ENCODE results near the gene SLC4A5. TPM values are rescaled to one million over a fixed set of nuclear protein-coding genes. Genes with fewer than 3 reads are reported as not detected.
A peak's percentile ranks its signal among the peaks of the same experiment; 100 is the strongest.

Gene SLC4A5
- total RNA-seq, 2 donors from 2014 or later: 0.45 to 2.8 TPM

DNA sequence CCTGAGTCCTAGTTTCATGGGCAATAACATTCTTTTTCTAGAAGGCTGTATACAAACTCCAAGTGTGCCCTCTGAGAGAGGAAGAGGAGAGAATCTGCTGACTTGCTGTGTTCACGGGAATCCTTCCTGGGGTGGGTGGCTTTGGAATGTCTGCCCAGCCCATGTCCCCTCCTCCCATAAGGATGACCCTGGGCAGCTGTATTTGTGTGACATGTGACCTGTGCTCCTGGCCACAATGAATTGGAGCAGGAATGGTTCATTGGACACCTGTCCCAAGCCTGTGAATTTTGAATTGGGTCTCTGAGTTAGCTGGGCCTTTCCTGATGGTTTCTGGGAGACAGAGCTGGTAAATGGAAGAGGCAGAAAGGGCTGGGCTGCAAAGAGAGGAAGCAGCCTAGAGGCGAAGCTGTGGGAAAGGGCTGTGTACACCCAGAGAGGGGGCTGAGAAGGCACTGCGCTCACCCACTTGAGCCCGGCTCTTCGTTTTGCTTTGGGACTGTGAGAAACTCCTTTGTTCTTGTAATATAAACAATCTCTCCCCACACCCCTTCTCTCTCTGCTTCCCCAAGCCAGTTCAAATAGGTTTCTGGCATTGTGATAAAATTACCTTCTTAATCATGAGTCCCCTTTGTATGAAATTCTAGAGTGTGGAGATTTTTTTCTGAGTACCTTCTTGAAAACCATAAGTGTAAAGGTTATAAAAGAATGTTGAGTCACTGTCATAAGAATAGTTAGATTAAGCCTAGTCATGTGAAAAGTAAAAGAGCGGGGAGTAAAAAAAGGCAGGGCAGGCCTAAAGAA lies 49.8 kb downstream of the SLC4A5 start:
- H3K36me3 ChIP-seq: no peaks in the 10 kb centered on the region
- H3K9ac ChIP-seq (ENCODE audit: low read depth in 2 of 2, low read length in 2 of 2): no peak overlapping the region
- no peaks in the 10 kb centered on the region for H3K9me3 ChIP-seq
- no peak overlapping the region for H3K4me3 ChIP-seq
- TF ChIP-seq, protein P1, sequence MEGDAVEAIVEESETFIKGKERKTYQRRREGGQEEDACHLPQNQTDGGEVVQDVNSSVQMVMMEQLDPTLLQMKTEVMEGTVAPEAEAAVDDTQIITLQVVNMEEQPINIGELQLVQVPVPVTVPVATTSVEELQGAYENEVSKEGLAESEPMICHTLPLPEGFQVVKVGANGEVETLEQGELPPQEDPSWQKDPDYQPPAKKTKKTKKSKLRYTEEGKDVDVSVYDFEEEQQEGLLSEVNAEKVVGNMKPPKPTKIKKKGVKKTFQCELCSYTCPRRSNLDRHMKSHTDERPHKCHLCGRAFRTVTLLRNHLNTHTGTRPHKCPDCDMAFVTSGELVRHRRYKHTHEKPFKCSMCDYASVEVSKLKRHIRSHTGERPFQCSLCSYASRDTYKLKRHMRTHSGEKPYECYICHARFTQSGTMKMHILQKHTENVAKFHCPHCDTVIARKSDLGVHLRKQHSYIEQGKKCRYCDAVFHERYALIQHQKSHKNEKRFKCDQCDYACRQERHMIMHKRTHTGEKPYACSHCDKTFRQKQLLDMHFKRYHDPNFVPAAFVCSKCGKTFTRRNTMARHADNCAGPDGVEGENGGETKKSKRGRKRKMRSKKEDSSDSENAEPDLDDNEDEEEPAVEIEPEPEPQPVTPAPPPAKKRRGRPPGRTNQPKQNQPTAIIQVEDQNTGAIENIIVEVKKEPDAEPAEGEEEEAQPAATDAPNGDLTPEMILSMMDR (IDR thresholded peaks at IDR 0.05): no peak
- H3K27ac ChIP-seq: no peak overlapping the region
- intact Hi-C loops (cut with DNase I): no loop called here
- no peak for DNase-seq
- no peaks in the 10 kb centered on the region for H3K4me1 ChIP-seq
- no peaks in the 10 kb centered on the region for H3K27me3 ChIP-seq

DNA sequence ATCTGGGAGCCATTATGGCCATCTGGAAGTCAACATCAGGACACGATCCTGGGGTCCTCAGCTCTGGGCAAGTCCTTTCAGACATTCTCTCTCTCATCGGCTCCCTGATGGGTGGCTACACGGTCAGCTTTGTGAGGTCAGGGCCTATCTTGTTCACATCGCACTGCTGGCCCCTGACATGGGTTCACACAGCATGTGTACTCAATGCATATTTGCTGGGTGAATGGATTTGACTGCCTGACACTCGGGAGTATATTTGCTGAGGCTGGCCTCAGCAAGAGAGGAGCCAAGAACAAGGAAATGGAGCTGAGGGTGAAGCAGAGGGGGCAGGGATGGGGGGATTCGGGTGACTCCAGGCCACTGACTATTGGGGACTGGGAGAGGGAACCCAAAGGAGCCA lies 50.5 kb downstream of the SLC4A5 start:
- Histone ChIP-seq H3K4me1 (no peaks in the 10 kb centered on the region), H3K36me3 (no peaks in the 10 kb centered on the region), H3K27me3 (no peaks in the 10 kb centered on the region), H3K9me3 (no peaks in the 10 kb centered on the region), H3K27ac (no peak overlapping the region), H3K4me3 (no peak overlapping the region), H3K9ac (ENCODE audit: low read depth in 2 of 2, low read length in 2 of 2) (no peak overlapping the region)
- intact Hi-C loops (cut with DNase I): no loop called here
- no peak for DNase-seq
- TF ChIP-seq, protein P1 (IDR thresholded peaks at IDR 0.05): no peak

DNA sequence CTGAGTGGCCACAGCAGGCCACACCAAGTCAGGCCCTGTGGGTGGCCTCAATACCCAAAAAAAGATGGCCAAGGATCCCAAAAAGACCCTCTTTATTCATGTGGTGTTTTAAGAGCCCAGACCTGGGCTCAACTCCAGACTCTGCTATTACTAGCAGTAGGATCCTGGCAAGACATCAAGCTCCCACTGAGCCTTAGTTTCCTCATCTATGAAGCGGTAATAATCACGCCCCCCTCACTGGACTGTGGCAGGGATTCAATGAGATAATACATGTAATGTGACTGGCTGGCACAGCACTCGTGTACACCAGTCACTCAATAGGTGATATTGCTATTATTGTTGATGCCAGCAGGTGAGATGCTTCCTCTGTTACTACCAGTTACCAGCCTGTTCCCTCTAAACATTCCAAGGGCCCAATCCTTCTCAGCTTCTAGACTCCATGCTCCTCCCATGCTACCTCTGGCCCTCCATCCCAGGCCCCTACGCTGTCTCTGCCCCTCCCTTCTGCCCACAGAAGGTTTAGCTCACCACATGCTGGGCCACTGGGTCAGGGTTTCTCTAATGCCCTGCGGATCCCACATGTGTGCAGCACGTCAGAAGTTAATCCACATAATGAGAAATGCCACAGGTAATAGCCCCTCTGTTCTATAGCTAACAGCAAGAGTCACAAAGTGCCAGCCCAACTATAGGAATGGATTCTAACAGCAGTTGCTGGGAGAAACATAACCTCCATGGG lies 51.2 kb downstream of the SLC4A5 start:
- TF ChIP-seq, protein P1 (IDR thresholded peaks at IDR 0.05): no peak
- Histone ChIP-seq H3K27me3 (no peaks in the 10 kb centered on the region), H3K4me1 (no peaks in the 10 kb centered on the region), H3K9ac (ENCODE audit: low read depth in 2 of 2, low read length in 2 of 2) (no peak overlapping the region), H3K9me3 (no peaks in the 10 kb centered on the region), H3K27ac (no peak overlapping the region), H3K4me3 (no peak overlapping the region), H3K36me3 (no peaks in the 10 kb centered on the region)
- intact Hi-C loops (cut with DNase I): no loop called here
- no peak for DNase-seq

DNA sequence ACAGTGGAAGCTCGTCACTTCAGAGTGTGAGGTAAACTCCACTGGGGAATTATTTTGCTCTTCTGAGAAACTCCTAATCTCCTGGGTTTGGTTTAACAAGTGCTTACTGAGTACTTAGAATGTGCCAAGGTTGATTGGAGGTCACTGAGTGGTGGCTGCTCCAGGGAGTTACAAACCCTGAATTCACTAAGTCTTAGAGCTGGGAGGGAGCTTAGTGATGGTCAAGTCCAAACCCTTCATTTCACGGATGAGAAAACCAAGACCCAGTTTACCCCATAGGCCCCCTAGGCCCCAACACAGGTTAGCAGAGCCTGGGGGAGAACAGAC lies 52.0 kb downstream of the SLC4A5 start:
- no peak overlapping the region for H3K4me3 ChIP-seq
- H3K9ac ChIP-seq (ENCODE audit: low read depth in 2 of 2, low read length in 2 of 2): no peak overlapping the region
- no peak for DNase-seq
- H3K36me3 ChIP-seq: no peaks in the 10 kb centered on the region
- intact Hi-C loops (cut with DNase I): no loop called here
- no peaks in the 10 kb centered on the region for H3K9me3 ChIP-seq
- no peaks in the 10 kb centered on the region for H3K4me1 ChIP-seq
- H3K27ac ChIP-seq: no peak overlapping the region
- no peaks in the 10 kb centered on the region for H3K27me3 ChIP-seq
- TF ChIP-seq, protein P1 (IDR thresholded peaks at IDR 0.05): no peak

DNA sequence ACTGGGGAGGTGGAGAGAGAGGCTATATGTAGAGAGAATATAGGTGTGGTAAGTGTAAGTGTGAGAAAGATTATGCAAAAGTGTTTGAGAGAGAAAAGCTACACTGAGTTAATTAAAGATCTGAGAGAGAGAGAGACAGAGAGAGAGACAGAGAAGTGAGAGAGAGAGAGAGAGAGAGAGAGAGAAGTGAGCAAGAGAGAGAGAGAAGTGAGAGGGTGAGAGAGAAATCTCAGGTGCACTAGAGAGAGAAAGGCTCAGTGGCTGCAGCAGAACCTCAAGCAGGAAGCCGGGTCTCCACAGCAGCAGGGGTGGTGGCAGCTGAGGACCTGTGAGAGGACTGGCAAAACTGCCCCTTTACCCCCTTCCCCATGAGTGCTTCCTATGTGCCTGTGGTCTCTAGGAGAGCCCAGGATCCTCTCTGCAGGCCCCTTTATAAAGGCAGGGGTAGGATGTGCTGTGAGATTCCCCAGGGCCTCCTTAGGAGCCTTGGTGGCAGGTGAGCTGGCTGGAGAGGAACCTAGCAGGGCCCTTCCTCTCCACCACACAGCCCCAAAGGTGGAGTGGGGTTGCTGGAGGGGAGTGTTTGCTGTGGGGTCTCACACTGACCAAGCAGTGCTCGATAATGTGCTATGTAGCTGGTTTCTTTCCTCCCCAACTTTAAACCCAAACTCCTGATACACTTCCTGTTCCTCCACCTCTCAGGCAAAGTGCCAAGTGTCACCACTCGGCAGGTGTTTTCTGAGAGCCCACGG lies 52.6 kb downstream of the SLC4A5 start:
- intact Hi-C loops (cut with DNase I): no loop called here
- Histone ChIP-seq H3K36me3 (no peaks in the 10 kb centered on the region), H3K4me3 (no peak overlapping the region), H3K27me3 (no peaks in the 10 kb centered on the region), H3K4me1 (no peaks in the 10 kb centered on the region), H3K27ac (no peak overlapping the region), H3K9ac (ENCODE audit: low read depth in 2 of 2, low read length in 2 of 2) (no peak overlapping the region), H3K9me3 (no peaks in the 10 kb centered on the region)
- DNase-seq: peak; percentile 25
- TF ChIP-seq, protein P1 (IDR thresholded peaks at IDR 0.05): no peak

Measured in colonic mucosa (tissue), 4 donors.